Lung microvascular endothelial cell (primary cell): Measurements from ENCODE around the gene COMT. TPM values are rescaled to one million over a fixed set of nuclear protein-coding genes. Genes with fewer than 3 reads are reported as not detected.
"Not testable (repeated sequence)": the region's sequence is repeated elsewhere in the genome, so short reads cannot be mapped to it uniquely, and the experiment has no call there.

Experiments used
- DNase-seq, 2 donors: peaks; one replicate each; pipeline versions ENCODE4 v3.0.0 to v3.0.0-alpha.2; 2010; ENCODE audit warnings: low read depth in 2 of 2
- total RNA-seq: library from RNA; depleted of rRNA; stranded (reverse); fragments of >200 nt; gene quantifications from 2 replicates; pipeline ENCODE4 v1.2.1, GENCODE V29; 2014

Gene COMT
- total RNA-seq, 1 donor from 2014 or later: 628 TPM

- DNase-seq: not testable (repeated sequence)
Observed at GRCh38 chr22:19907902-19908301, 33.7 kb upstream of the COMT start.

DNA sequence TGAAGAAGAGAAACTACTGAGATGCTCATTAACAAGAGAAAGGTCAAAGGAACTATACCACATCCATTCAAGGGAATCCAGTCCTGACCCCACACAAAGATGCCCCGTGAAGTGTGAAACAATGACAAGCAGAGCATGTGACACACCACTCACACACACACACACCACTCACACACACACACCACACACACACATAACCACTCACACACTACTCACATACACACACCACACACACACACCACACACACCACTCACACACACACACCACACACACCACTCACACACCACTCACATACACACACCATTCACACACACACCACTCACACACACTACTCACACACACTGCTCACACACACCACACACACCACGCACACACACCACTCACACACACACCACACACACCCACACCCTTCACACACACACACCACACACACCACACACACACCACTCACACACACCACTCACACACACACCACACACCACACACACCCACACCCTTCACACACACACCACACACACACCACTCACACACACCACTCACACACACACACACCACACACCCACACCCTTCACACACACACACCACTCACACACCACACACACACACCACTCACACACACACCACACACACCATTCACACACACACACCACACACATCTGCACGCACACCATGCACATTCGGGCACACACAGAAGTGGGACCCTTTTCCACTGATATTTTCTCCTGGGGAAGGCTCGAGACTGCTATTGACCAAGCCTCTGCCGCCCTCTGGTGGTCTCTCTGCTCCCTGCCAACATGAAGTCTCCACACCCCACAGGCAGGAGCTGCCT lies 32.0 kb upstream of the COMT start:
- peak; percentile 82 to 91 for DNase-seq

DNA sequence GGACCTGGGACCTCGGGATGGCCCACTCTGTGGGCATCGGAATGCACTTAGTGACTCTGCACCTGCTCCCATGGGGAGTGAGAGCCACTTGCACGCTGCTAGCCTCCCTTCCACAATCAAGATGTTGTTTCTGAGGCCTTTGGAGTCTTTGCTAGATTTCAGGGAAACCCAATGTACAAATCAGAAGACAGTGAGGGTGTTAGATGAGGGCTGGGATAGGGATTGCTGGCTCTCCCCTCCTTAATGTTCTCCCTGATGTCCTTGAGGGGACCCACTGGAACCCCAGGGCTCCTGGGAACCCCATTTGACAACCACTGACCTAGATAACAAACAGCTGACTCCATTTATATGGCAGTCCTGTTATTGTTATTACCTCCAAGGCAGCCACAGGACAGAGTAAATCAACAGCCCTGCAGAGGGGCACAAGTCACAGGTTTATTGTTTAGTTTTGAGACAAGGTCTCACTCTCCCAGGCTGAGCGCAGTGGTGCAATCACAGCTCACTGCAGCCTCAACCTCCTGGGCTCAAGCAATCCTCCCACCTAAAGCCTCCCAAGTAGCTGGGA lies 31.3 kb upstream of the COMT start:
- no peak for DNase-seq

DNA sequence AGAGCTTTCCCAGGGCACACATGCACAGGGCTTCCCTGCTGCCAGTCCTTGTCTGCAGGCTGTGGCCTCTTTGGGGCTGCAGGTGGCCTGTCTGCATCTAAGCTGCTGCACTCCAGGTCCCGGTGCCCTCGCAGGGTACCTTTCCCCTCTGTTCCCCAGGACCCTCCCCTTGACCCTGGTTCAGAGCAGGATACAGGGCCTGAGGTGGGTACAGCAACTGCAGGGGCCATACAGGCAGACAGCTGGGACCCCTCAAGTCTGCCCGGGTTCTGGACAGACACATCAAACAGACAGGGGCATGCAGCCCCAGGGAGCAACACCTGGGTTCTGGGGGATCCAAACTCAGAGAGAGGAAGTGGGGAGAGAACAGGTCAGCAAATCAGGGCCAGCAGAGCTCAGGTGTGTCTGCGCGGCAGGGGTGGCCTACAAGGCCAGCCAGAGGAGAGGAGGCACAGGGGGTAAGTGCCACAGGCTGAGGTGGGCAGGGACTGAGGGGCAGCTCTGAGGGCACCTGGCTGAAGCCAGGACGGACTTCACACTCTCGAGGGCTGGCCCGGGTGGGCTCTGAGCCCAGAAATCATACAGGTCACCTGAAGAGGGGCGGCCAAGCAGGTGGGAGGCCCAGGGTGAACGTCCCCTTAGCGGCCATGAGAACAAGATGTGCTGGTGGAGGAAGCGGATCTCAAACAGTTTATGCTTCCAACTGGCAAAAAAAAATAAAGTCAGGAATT lies 29.9 kb upstream of the COMT start:
- no peak for DNase-seq

- DNase-seq: no peak
Observed at GRCh38 chr22:19912271-19912999, 29.1 kb upstream of the COMT start.

DNA sequence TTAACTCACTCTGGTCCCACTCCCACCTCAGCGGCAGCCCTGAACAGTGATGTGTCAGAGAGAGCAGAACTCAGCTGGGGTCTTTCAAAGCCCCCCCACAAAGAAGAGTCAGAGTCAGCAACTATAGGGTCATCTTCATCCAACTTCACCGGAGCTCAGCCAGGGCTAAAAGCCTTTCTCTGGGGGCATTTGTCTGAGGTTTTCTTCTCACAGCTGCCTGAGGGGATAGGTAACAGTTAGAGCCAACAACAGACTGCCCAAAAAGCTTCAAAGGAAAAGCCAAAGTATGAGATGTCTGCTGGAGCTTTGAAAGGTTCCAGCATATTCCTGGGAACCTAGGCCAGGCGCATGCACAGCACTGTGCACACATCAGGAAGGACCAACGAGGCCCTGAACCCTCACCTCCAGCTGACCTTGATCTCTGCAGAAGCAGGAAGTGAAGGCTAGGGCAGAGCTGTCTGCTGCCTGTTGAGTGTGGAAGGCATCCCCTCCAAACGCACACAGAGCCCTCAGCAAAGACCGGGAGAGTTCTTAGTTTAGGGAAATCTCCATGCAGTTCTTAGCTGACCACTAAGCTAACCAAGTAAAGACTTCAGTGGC lies 28.1 kb upstream of the COMT start:
- no peak for DNase-seq

DNA sequence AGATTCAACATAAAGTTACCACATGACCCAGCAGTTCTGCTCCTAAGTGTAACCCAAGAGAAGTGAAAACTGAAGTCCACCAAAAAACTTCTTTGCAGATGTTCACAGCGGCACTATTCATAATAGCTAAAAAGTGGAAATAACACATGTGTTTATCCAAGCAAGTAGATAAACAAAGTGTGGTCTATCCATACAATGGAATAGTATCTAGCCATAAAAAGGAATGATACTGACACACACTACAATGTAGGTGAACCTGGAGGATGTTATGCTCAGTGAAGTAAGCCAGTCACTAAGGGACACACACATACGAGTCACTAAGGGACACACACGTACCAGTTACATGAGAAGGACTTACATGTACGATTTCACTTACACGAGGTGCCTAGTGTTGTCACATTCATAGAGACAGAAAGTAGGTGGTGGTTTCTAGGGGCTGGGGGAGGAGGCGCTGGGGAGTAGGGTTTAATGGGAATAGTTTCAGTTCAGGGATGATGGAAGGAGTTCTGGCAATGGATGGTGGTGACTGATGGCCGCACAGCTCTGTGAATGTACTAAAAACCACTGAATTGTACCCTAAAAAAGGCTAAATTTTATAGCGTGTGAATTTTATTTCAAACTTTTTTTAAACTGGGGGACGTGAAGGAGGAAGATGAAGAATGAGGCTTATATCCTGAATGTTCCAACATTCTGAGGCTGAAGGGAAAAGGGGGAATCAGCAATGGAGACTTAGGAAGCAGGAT lies 27.2 kb upstream of the COMT start:
- no peak for DNase-seq

DNA sequence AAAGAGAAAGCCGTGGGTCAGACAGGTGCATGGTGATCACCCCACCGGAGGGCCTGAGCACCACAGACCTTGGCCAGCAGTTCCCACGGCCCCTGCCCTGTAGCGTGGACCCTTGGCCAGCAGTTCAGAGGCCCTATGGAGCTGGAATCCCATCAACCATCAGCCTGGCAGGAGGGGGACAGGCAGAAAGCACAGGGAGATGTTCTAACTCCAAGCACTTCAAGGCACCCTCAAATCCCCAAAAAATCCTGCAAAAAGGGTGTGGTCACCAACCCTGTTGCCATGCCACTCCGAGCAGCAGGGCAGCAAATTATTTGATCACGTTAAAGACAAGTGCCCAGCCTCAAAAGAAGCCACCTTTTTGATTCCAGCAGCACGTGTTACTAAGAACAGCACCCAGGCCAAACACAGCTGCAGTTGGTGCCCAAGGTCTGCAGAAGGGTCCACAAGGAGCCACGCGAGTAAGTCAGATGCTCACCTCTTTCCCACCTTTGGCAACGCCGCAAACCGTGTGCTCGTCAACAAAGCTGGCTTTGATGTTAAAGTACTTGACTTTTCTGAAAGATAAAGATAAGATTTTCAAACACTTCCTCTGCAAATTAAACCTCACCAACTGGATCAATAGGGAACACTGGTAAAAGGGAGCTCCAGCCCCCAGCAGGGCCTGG lies 26.2 kb upstream of the COMT start:
- DNase-seq: no peak

- DNase-seq: no peak
Observed at GRCh38 chr22:19916006-19916405, 25.6 kb upstream of the COMT start.

- DNase-seq: no peak
Observed at GRCh38 chr22:19916941-19917340, 24.6 kb upstream of the COMT start.

GRCh38 chr22:19917389-19918138 lies 24.0 kb upstream of the COMT start:
- DNase-seq: no peak

- DNase-seq: no peak
Observed at GRCh38 chr22:19918332-19919106, 23.1 kb upstream of the COMT start.

GRCh38 chr22:19919701-19920363 lies 21.7 kb upstream of the COMT start:
- DNase-seq: no peak

DNA sequence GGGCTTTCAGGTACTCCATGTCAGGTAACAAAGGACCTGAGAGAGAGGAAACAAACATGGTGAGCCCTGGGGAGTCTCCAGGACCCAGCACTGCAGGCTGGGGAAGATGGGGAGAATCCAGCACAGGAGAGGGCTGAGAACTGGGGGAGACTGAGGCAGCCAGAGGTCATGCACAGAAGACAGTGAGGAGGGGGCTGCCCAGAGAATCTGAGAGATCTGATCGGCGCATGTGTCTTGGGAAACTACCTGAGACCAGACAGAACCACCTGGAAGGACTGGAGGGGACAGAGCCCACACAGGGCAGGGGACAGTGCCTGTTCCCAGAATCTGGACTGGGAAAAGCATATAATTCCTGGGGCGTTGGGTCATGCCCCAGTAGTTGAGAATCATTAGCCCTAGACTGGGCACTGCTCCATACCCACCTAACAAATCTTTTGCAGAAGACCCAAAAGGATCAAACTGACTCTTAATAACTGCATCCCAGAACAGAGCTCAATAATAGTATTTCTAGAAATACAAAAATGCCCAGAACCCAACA lies 20.0 kb upstream of the COMT start:
- no peak for DNase-seq

- DNase-seq: no peak
Observed at GRCh38 chr22:19923914-19924513, 17.6 kb upstream of the COMT start.

DNA sequence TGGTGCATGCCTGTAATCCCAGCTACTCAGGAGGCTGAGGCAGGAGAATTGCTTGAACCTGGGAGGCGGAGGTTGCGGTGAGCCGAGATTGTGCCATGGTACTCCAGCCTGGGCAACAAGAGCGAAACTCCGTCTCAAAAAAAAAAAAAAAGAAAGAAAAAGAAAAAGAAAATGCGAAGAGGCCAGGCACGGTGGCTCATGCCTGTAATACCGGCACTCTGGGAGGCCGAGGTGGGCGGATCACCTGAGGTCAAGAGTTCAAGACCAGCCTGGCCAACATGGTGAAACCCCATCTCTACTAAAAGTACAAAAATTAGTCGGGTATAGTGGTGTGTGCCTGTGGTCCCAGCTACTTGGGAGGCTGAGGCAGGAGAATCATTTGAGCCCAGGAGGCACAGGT lies 15.5 kb upstream of the COMT start:
- not testable (repeated sequence) for DNase-seq

DNA sequence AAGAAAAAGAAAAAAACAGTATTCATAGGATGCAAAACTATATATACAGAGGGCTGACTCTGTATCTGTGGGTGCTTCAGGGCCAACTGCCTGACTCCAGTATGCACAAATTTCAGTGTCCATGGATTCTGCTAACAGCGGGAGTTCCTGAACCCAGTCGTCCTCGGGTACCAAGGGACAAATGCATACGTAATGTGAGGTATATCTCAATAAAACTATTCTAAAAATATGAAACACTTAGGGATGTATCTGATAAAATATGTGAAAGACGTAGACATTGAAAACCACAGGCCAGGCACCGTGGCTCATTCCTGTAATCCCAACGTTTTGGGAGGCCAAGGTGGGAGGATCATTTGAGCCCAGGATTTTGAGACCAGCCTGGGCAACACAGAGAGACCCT lies 13.9 kb upstream of the COMT start:
- no peak for DNase-seq
